GM21619 (cell line): Measurements from ENCODE around the gene TCAP.

Experiments used
- ATAC-seq: cut with Tn5 transposase; IDR thresholded peaks from one replicate; pipeline ENCODE4 v1.9.1; 2021; ENCODE audit not compliant: unreplicated experiment

Gene TCAP

DNA sequence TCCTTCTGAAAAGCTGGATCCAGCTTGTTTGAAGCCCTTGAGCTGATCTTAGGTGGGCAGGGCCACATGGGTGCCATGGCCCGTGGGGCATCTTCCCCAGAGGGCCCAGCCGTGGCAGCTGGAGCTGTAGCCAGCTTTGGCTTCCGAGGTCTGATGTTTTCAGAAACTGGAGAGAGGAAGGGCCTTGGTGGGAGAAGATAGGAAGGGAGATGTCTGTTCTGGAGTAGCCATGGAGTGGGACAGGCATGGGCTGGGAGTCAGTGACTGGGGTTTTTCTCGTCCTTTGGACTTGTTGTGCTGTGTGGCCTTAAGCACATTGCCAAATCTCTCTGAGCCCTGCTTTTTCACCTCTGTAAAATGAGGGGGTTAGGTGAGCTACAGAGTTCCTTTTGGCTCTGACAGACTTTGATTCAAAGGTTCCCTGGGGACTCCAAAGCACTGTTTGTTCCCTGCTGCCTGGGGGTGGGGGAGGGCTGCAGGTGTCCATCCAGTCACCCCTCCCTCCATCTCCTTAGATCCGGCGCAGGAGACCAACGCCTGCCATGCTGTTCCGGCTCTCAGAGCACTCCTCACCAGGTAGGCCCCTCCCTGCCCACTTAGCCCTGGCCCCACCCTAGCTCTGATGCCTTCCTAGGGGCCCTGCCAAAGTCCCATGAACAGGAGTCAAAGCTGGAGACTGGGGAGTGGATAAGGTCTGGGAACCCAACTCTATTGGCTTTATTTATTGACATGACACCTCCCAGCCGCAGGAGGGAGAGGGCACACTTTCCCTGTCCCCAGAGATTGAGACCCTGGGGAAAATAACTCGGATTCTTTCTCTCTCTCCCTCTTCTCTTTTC lies 36.3 kb upstream of the TCAP start:
- no peak for ATAC-seq

DNA sequence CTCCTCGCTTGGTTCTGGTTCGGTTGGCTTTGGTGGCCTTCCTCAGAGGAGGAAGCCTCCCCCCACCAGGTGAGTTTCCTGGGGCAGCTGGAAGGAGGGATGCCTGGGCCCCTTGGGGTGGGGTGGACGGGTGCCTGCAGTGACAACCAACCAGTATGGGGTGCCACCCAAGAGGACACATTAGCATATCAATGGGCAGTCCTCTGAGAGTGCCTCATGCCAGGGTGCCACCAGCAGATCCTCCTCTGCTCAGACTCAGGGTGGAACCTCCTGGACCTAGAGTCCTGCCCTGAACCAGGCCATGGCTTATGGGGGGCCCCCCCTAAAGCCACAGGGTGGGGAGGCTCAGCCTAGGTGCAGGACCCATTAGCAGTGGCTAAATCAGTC lies 35.7 kb upstream of the TCAP start:
- ATAC-seq = no peak

DNA sequence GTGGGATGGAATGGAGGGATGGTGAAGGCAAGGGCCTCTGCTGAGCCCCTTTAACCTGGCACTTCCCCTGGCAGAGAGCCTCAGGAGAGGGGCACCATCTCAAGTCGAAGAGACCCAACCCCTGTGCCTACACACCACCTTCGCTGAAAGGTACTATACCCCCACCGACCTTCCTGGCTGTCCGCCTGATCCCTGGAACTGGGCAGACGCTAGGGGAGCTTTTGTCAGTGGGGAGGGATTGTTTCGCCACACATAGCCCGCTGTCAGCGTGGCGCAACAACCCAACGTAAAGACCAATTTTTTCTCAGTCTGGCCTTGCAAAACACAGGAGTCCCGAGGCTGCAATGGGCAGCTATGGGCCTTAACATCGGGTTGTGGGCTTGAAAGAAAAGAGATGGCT lies 35.3 kb upstream of the TCAP start:
- ATAC-seq = no peak

DNA sequence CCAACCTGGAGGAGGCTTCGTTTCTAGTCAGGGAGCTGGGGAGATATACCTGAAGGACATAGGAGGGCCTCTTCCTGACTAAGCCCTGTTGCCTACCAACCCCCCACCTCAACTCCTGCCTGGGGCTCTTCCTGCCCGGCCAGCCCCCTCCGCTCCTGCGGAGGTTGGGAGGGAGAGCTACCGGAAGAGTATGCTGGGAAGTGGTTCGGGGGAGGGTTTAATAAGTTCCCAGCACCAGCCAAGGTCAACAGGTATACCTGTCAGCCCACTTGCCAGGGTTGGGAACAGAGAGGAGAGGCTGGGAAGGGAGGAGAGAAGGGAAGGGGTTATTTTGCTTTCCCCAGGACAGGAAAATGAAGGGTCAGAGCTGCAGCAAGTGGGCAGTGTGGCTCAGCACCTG lies 33.7 kb upstream of the TCAP start:
- no peak for ATAC-seq

DNA sequence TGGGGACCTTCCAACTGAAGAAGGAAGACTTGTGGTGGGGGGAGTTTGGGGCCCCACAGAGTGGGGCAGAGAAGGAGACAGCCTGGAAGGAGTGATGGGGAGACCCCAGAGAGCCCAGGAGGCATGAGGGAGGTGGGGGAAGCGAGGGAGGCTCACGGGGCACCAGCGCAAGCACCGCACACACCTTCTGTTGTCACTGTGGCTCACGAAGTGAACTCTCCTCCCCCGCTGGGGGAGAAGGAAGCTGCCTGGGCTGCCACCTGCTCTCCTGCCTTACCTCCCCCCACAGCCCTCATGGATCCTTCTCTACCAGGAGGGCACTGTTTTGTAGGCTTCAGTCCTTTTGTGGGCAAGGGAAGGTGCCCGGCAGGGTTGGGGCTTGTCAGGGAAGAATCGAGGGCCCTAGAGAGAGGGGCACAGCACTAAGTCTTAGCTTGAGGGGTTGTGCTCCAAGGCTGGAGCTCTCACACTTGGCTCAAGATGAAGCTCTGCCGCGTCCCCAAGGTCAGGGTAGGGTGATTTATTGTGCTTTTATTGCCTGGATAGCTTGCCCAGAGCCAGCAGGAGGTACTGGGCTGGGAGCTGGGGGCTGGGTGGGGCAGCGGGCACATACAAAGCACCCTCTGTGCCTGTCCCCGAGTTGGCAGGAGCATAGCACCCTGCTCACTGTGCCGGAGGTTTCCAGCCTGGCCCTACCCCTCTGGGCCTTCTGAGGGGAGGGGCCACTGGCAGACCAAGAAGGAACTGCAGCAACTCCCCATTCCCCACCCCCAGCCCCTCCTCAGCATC lies 32.8 kb upstream of the TCAP start:
- no peak for ATAC-seq

DNA sequence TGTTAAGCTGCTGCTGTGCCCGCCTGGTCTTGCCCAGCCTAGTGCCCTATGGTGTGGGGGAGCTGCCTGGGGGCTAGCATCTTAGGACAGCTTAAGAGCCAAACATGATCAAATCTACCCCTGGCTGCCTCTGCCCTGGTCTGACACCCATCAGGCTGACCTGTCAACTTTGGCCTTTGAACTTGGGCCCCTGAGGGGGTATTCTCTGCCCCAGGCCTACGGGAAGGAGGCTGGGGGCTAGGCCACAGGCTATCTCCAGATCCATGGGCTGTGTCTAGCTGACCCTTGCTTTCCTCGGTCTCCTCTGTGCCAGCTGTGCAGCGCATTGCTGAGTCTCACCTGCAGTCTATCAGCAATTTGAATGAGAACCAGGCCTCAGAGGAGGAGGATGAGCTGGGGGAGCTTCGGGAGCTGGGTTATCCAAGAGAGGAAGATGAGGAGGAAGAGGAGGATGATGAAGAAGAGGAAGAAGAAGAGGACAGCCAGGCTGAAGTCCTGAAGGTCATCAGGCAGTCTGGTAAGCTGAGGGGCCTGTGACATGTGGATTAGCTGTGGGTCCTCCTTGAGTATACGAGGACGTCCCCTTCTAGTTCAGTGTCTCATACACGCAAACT lies 31.5 kb upstream of the TCAP start:
- no peak for ATAC-seq

DNA sequence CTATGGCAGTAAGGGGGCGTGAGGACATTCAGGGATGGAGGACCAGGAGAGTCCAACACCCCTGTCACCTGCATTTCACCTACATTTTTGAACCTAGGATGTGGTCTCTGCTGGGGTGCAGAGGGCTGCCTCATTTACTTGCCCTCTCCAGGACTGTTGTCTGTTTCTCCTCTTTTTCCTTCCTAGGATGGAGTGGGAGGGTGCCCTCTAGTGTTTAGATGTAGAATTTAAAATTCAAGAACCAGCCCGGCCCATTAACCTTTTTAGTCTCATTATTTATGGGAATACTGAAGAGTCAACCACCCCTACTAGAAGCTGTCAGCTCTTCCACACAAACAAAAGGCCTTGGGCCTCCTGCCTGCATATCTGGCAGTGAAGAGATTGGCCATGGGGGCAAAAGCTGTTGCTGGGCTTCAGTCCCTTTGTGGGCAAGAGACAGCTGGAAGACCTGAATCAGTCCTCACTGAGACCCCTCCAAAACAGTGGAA lies 30.7 kb upstream of the TCAP start:
- no peak for ATAC-seq

DNA sequence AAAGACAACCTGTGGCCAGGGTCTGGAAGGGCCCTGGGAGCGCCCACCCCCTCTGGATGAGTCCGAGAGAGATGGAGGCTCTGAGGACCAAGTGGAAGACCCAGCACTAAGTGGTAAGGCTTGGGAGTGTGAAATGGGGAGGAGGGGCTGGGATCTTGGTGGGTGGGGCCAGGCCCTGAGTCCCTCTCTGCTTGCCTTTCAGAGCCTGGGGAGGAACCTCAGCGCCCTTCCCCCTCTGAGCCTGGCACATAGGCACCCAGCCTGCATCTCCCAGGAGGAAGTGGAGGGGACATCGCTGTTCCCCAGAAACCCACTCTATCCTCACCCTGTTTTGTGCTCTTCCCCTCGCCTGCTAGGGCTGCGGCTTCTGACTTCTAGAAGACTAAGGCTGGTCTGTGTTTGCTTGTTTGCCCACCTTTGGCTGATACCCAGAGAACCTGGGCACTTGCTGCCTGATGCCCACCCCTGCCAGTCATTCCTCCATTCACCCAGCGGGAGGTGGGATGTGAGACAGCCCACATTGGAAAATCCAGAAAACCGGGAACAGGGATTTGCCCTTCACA lies 29.5 kb upstream of the TCAP start:
- no peak for ATAC-seq

DNA sequence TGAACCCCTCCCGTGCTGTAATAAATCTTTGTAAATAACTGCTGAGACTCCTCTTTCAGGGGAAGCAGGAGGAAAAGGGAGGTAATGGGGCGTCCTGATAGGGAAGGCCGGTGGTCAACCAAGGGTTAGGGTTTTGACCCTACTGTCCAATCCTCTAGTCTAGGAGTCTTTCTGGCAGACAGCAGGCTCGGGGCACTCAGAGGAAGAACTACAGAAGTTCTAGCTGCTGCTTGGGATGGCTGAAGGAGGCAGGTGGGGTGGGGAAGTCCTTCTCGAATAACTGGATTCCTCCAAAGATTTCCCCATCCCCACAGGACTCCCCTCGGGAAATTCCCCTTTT lies 28.6 kb upstream of the TCAP start:
- ATAC-seq = peak; percentile 8

DNA sequence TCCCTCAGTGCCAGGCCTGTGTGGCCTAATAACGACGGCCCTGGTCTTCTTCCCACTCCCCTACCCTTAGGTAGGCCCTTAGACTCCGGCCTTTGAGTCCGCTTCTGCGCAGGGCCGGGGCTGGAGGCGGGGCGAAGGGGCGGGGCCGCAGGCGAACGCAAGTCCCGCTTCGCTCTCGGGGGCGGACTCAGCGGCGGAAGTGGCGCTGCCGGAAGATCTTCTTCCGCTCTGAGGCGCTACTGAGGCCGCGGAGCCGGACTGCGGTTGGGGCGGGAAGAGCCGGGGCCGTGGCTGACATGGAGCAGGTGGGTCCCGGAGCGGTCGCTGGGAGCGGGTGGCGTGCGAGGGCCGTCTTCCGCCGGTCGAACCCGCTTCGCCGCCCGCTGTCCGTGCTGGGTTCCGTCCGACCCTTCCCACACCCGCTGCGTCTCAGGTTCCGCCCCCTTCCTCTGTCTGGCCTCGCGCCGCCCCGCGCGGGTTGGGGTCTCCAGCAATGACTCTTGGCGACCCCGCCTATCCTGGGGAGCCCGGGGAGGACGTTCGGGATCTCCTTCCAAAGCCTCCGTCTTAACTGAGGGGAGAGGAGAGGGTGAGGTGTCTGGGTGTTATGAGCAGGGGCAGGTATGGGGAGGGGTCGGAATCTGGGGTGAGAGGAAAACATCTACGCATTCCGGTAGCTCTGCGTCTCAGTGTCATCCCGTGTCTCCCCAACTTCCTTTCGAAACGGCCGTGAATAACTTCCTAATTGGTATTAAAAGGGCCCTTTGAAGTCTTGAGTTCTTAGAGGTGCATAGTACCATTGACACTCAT lies 28.0 kb upstream of the TCAP start, which contains the start of gene STARD3:
STARD3 (plus strand) TSS at position 218 of the 810 bp plus-strand sequence. CDS start 16,388 bp downstream, outside the sequence.
- peak; percentile 74 for ATAC-seq

DNA sequence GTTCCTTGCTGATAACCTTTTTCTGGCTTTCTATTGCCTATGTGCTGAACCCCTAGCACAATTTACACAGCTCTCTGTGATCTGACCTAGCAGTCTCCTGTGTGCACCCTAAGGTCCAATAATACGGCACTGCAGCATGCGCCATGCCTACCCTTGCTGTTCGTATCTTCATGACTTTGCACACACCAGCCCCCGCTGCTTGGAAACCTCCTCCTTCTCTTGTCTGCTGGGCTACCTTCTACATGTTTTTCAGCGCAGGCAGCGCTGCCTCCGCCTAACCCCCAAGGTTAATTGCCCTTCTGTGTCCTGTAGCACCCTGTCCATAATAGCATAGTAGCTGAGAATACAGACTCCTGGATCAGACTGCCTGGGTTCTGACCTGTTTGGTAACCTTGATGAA lies 26.8 kb upstream of the TCAP start:
- no peak for ATAC-seq

DNA sequence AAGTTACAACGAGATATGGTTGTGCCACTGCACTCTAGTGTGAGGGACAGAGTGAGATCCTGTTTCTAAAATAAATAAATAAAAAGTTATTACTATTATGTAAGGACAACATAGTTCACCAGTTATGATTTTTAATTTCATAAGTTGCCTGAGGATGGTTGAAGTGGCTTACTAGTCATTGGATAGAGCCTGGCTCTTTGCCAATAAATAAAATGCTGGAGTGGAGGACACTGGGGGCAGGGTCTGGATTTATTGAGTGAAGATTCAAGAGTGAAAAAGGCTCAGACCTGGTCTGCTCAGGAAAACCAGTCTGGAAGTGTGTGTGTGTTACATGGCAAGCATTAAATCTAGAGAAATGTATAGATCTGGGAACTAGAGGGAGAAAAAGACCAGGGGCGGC lies 26.1 kb upstream of the TCAP start:
- ATAC-seq = no peak

DNA sequence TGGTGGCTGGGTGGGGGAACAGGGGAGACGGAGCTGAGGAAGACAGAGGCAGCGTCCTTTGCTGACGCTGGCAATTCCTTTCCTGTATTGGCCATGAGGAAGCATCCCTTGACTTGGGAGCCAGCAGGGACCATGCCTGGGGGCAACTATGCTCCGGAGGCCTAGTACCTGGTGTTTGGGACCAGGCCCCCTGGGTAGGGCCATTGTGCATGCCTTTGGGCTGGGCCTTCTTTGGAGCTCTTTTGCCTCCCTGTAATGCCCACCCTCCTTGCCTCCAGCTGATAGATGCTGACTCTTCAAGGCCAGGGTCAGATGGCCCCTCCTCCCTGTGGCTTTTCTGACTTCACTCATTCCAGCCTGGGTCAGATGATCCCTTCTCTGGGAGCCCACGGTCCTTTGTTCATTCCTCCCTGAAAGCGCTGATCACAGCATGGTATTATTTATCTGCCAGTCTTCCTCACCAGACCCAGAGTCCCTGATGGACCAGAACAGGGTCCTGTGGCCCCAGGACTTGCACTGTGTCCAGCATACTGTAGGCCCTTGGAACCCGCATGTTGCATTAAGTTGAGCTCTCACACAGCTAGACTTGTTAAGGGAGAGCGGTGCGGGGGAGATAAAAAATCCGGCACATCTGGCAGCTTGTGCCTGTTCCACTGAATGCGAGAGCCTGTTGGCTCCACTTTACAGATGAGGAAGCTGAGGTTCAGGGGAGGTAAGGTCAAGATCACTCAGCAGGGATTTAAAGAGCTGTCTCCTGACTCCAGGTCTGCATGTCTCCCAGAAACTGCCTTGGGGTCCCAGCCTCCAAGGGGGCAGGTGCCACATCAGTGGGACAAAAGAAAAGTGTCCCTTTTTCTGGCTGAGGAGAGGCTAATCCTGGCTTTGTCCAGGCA lies 25.3 kb upstream of the TCAP start:
- no peak for ATAC-seq

DNA sequence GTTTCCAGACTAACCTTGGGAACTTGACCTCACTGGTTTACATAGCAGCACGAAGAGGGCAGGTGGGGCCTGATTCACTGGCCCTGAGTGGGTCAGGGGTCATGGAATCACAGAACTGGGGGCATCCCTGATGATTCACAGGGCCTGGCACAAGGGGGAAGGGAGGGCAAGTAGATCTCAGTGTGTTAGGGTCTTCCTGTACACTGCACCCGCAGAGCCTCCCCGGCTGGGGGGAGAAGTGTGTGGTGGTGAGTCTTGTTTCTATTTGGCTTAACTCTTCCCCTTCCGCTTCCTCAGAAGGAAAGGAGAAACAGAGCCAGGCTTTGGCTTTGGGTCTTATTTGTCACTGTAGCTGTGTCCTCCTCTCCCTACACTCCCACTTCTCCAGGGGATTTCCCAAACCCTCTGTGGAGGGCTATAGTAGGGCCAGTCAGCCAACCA lies 24.5 kb upstream of the TCAP start:
- ATAC-seq = no peak

DNA sequence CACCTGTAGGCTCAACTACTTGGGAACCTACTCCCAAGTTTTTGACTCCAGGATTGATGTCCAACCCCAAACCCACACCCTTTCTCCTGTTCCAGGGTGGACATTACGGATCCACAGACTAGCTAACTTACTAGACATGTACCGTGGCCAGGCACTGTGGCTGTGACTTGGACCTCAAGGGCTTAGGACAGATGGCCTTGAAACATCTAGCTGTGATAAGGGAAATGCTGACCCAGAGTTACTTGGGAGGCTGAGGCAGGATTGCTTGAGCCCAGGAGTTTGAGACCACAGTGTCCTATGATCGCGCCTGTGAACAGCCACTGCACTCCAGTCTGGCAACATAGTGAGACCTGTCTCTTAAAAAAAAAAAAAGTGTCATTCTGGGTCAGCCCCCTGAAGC lies 24.1 kb upstream of the TCAP start:
- no peak for ATAC-seq

DNA sequence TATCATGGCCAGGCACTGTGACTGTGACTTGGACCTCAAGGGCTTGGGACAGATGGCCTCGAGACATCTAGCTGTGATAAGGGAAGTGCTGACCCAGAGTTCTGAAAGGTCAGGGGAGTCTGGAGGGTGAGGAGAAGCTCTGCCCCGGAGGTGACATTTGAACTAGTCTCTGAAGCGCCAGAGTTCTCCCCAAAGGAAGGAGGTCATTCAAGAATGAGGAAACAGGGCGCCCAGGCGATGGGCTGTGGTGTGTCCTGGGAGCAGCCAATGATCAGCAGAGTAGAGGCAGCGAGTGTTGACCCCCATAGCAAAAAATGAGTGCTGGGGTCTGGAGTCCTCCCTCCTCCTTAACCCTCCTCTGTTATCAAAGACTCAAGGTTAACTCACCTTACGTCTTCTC lies 23.3 kb upstream of the TCAP start:
- no peak for ATAC-seq

DNA sequence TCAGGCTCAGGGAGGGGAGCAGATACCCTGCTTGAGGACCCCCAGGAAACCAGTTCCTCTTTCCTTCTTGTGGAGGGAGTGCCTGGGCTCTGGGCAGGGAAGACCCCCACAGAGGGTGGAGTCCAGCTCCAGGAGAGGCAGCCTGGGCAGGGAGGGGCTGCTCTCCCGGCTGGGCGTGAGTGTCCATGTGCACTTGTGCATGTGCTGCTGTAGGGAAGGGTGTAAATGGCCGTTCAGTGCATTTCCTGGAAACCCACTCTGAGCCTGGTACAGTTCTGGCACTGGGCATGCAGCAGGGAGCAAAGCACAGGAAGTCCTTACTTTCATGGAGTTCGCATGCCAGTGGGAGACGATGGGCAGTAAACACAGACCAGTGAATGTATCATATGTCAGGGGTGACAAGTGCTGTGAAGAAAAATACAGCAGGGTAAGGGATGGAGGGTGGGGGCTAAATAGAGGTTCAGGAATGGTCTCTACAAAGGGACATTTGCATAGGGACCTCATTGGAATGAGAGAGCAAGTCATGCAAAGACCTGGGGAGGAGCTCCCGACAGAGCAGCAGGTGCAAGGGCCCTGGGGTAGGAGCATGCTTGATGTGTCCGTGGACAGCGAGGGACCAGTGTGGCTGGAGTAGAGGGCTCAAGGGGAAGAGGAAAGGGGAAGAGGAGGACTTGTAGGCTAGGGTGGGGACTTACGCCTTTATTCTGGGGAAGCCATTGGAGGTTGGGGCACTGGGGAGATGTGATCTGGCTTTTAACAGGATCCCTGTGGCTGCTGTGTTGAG lies 22.7 kb upstream of the TCAP start:
- no peak for ATAC-seq

DNA sequence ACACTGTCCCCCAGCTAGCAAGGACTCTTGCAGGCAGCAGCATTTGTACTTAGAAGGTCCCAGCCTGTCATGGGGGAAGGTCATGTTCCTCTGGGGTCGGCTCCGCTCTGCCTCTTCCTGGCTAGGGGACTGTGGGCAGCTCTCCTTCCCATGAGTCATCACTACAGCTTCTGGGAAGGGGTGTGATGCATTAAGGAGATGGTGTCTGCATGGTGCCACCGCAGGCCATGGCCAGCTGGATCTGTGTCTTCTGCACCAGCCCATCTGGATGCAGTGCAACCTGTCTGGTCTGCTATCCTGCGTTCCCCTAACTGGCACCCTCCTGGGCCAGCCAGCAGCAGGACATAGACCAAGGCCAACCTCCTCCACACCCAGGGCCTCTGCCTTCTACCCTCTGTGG lies 21.9 kb upstream of the TCAP start:
- no peak for ATAC-seq

DNA sequence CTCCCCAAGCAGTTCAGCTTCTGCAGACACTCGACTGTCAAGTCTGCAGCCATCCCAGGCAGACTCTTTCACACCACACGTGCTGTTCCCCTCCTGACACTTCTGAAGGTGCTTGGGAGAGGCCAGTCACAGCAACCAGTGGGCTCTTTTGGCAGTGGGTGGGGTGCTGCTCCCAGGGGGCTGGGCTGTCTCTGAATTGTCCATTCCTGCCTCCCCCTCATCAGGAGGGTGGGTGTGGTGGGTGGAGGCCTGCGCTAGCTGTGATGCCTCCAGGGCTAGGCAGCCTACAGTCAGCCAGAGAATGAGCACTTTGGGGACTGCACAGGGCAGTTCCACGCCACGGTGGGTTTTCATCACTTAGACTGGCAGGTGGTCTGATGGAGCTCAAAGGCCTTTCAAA lies 17.9 kb upstream of the TCAP start:
- ATAC-seq = no peak
